GM12878 (cell line): ENCODE results near the gene POLR3E. TPM values are rescaled to one million over a fixed set of nuclear protein-coding genes. Genes with fewer than 3 reads are reported as not detected.

Experiments
- ATAC-seq: fragments of 200-7000 bp; cut with Tn5 transposase; 3 replicates; pipeline ENCODE4 v1.9.1; 2020; ENCODE audit warnings: mild to moderate bottlenecking, moderate library complexity
- BruUV-seq: library from RNA; stranded (reverse); fragments of 400-500 nt; replicated peaks from 2 replicates; lab custom pipeline; 2021; lab: Mats Ljungman, UMichigan
- CTCF ChIA-PET: fragments of 300-600 bp; sonication (Branson Sonifier 250); formaldehyde crosslinking; extraction: SDS; loops from one replicate; lab custom pipeline; 2021; ENCODE audit warnings: inconsistent platforms; lab: Yijun Ruan, JAX
- POLR2A ChIA-PET: fragments of 350-600 bp; formaldehyde crosslinking; extraction: SDS; loops from one replicate; lab custom pipeline; 2021; ENCODE audit warnings: inconsistent platforms; lab: Charles Lee
- RAD21 ChIA-PET: fragments of 300-600 bp; sonication (Branson Sonifier 250); formaldehyde crosslinking; loops from one replicate; lab custom pipeline; 2023; ENCODE audit warnings: antibody characterized with exemption; ENCODE audit not compliant: unreplicated experiment; lab: Charles Lee
- SMC1A ChIA-PET: fragments of 300-600 bp; sonication (Branson Sonifier 250); formaldehyde crosslinking; loops from one replicate; lab custom pipeline; 2023; ENCODE audit not compliant: unreplicated experiment, uncharacterized antibody; lab: Charles Lee
- DNase-seq: peaks from one replicate; pipeline ENCODE4 v3.0.0-alpha.2; 2011; ENCODE audit warnings: low read depth, low spot score
- FAIRE-seq: peaks from 3 replicates; lab custom pipeline; 2011; peaks lifted over from hg19 to GRCh38; lab: Jason Lieb, UNC
- H2AFZ ChIP-seq: 2 replicates; pipeline ENCODE4 v1.6.0; 2011; ENCODE audit warnings: low read depth, low read length, control low read depth; ENCODE audit not compliant: control insufficient read depth
- H3K27ac ChIP-seq: 2 replicates; pipeline ENCODE4 v1.5.1; 2011; ENCODE audit warnings: control low read depth; ENCODE audit not compliant: control insufficient read depth, insufficient read depth
- H3K27me3 ChIP-seq, 2 experiments: replicated peaks in 1 of 2; 2 replicates each; pipeline versions ENCODE4 v1.6.0 to v1.6.1; 2011; ENCODE audit warnings: low read length in 1 of 2; ENCODE audit not compliant: control insufficient read depth in 2 of 2, insufficient read depth in 2 of 2
- H3K36me3 ChIP-seq, 2 experiments: 2 replicates each; pipeline ENCODE4 v1.5.1; 2011; ENCODE audit warnings: low read length in 1 of 2; ENCODE audit not compliant: control insufficient read depth in 2 of 2, insufficient read depth in 2 of 2
- H3K4me1 ChIP-seq: 2 replicates; pipeline ENCODE4 v1.6.1; 2011; ENCODE audit warnings: mild to moderate bottlenecking, low read length, moderate library complexity, mixed read lengths; ENCODE audit not compliant: control insufficient read depth, insufficient read depth
- H3K4me2 ChIP-seq: 2 replicates; pipeline ENCODE4 v1.6.0; 2011; ENCODE audit warnings: control low read depth; ENCODE audit not compliant: control insufficient read depth, insufficient read depth
- H3K4me3 ChIP-seq: fragments of 200-600 bp; sonication (generic); 2 replicates; pipeline ENCODE4 v1.5.1; 2016
- H3K79me2 ChIP-seq: 2 replicates; pipeline ENCODE4 v1.6.0; 2011; ENCODE audit warnings: low read length; ENCODE audit not compliant: control insufficient read depth, insufficient read depth
- H3K9ac ChIP-seq: 2 replicates; pipeline ENCODE4 v1.8.0; 2011; ENCODE audit warnings: low read length, control low read depth, mixed read lengths; ENCODE audit not compliant: control insufficient read depth, insufficient read depth
- H3K9me3 ChIP-seq: replicated peaks from 3 replicates; pipeline ENCODE4 v1.5.1; 2011; ENCODE audit warnings: mild to moderate bottlenecking, low read length; ENCODE audit not compliant: control insufficient read depth, insufficient read depth
- H4K20me1 ChIP-seq: 2 replicates; pipeline ENCODE4 v1.6.0; 2011; ENCODE audit not compliant: control insufficient read depth, insufficient read depth
- BACH1 ChIP-seq: fragments of 450-650 bp; IDR thresholded peaks from 2 replicates; pipeline ENCODE4 v1.6.1; 2017; ENCODE audit warnings: mild to moderate bottlenecking, borderline replicate concordance
- CBX3 ChIP-seq: fragments of 200-600 bp; sonication (generic); IDR thresholded peaks from 2 replicates; pipeline ENCODE4 v1.6.1; 2016; ENCODE audit warnings: low read depth, borderline replicate concordance
- EP300 ChIP-seq, 2 experiments: fragments of 150-350 bp in 1 of 2; IDR thresholded peaks; 2 replicates each; pipeline ENCODE4 v1.6.1; 2011 to 2012; ENCODE audit warnings: low read depth in 2 of 2, low read length in 2 of 2, borderline replicate concordance in 1 of 2, improper control_type of control experiment in 1 of 2, inconsistent platforms in 1 of 2; ENCODE audit not compliant: control insufficient read depth in 1 of 2
- HDAC2 ChIP-seq: fragments of 200-600 bp; sonication (generic); IDR thresholded peaks from 2 replicates; pipeline ENCODE4 v1.6.1; 2017
- POLR2AphosphoS5 ChIP-seq: IDR thresholded peaks from 2 replicates; pipeline ENCODE4 v1.6.1; 2011; ENCODE audit warnings: mild to moderate bottlenecking, low read length, inconsistent platforms
- TBL1XR1 ChIP-seq: IDR thresholded peaks from 2 replicates; pipeline ENCODE4 v1.6.1; 2012; ENCODE audit warnings: low read depth, low read length, improper control_type of control experiment
- WGBS: methylation state at CpG from one replicate; pipeline ENCODE4 v1.1.6; 2016; ENCODE audit warnings: low lambda C conversion rate; ENCODE audit not compliant: insufficient replicate concordance, insufficient coverage; ENCODE audit errors: missing lambda C conversion rate; 5-methylcytosine and 5-hydroxymethylcytosine counted together
- in situ Hi-C: fragments of 300-500 bp; cut with MboI; formaldehyde crosslinking; loops from 9 replicates; pipeline ENCODE4 v1.14.3; 2018; ENCODE audit warnings: mixed read lengths
- intact Hi-C: fragments of 100-400 bp; cut with micrococcal nuclease; formaldehyde crosslinking; loops from one replicate; pipeline ENCODE4 v1.14.2; 2022; ENCODE audit not compliant: unreplicated experiment
- polyA plus RNA-seq, 11 experiments: library from polyadenylated mRNA; depleted of rRNA in 4 of 11; unstranded in 6 of 11; stranded (reverse) in 5 of 11; fragments of >200 nt; fragmentation: Nextera tagmentation in 4 of 11; fragmentation: Illumina TruSeq in 1 of 11; extraction: Ambion mirVana in 4 of 11; extraction: Trizol in 1 of 11; gene quantifications; 1 replicate in 1 of 11; 2 replicates in 10 of 11; pipeline versions ENCODE4 v1.2.1 to v1.2.3, GENCODE V29; 2011 to 2016; ENCODE audit warnings: inconsistent platforms in 2 of 11, missing spikeins in 2 of 11, low read depth in 1 of 11
- total RNA-seq, 4 experiments: library from RNA; depleted of rRNA in 3 of 4; stranded (reverse); fragments of >200 nt in 3 of 4; fragmentation: Illumina TruSeq in 1 of 4; extraction: Trizol in 1 of 4; gene quantifications; 2 replicates each; pipeline versions ENCODE4 v1.2.1 to v1.2.3, GENCODE V29; 2013 to 2021

POLR3E gene
- total and polyA plus RNA-seq, 10 of the 15 experiments (the other 5 are each of a cell fraction or from before 2014, with no cell fraction given): 11.1 to 79.5 (median 39.7) TPM

GRCh38 chr16:22311520-22311919 is 14.3 kb downstream of the POLR3E start:
- Histone ChIP-seq H2AFZ (no peak overlapping the region), H3K4me1 (no peaks in the 10 kb centered on the region), H3K4me2 (no peak overlapping the region), H3K79me2 (no peaks in the 10 kb centered on the region), H3K9ac (no peak overlapping the region), H4K20me1 (no peaks in the 10 kb centered on the region), H3K27me3 (no peaks in the 10 kb centered on the region), H3K4me3 (no peak overlapping the region), H3K27ac (no peak overlapping the region), H3K9me3 (no peaks in the 10 kb centered on the region), H3K36me3 (peaks cover 29 to 45% of the 10 kb centered on the region in 2 experiments; a peak in 3 of 4 replicates)
- FAIRE-seq (no peak), DNase-seq (no peak), ATAC-seq (no peak)
- no peak for TF ChIP-seq BACH1
- no peak for TF ChIP-seq HDAC2
- TF ChIP-seq CBX3: no peak
- TF ChIP-seq TBL1XR1: no peak
- no peak for TF ChIP-seq EP300 (IDR thresholded peaks at IDR 0.05; ENCODE audit: borderline replicate concordance in 1 of 2, control insufficient read depth in 1 of 2, low read depth in 2 of 2, low read length in 2 of 2)
- no peak for TF ChIP-seq POLR2AphosphoS5
- POLR2A ChIA-PET: no interaction called here
- intact Hi-C loops (no loop called here), in situ Hi-C loops (loop anchor here (25.0 kb wide), 1 partner anchor 251 kb away; no protein-coding TSS in a partner anchor)
- 99% methylated on average over 4 of the region's 4 CpGs for WGBS
- SMC1A ChIA-PET: interaction anchor here (0.6 kb wide), 1 partner anchor 45 kb away, joined by 3 read pairs; no protein-coding TSS in a partner anchor
- RAD21 ChIA-PET: no interaction called here
- CTCF ChIA-PET: interaction anchor here (4.0 kb wide), 1 partner anchor 11 kb away, joined by 21 read pairs; no protein-coding TSS in a partner anchor
- no TSS peak for BruUV-seq
